Ovary (tissue), 9 donors: ENCODE data around the gene SACM1L. TPM values are rescaled to one million over a fixed set of nuclear protein-coding genes. Genes with fewer than 3 reads are reported as not detected.

ENCODE experiments used
- DNase-seq, 5 donors: peaks; one replicate each; pipeline ENCODE4 v3.0.0-alpha.2; 2019 to 2020
- H3K27ac ChIP-seq, 2 donors: fragments of 200-600 bp; one replicate each; pipeline versions ENCODE4 v1.5.1 to v1.8.0; 2019 to 2022
- H3K27me3 ChIP-seq: fragments of 200-600 bp; one replicate; pipeline ENCODE4 v1.8.0; 2022
- H3K36me3 ChIP-seq: fragments of 200-600 bp; sonication (generic); one replicate; pipeline ENCODE4 v1.5.1; 2019
- H3K4me1 ChIP-seq: one replicate; pipeline ENCODE4 v1.8.1; 2013; ENCODE audit warnings: mild to moderate bottlenecking, moderate library complexity; ENCODE audit not compliant: insufficient read depth
- H3K4me3 ChIP-seq: fragments of 200-600 bp; sonication (generic); one replicate; pipeline ENCODE4 v1.5.1; 2017
- H3K9me3 ChIP-seq, 2 donors: fragments of 200-600 bp in 1 of 2; sonication (generic) in 1 of 2; one replicate each; pipeline versions ENCODE4 v1.5.1 to v1.8.1; 2013 to 2019; ENCODE audit warnings: mild to moderate bottlenecking in 1 of 2, moderate library complexity in 1 of 2
- CTCF ChIP-seq, 3 donors: fragments of 450-650 bp in 2 of 3; fragments of 200-600 bp in 1 of 3; IDR thresholded peaks; one replicate each; pipeline versions ENCODE4 v1.5.1 to v1.8.0; 2016 to 2022; ENCODE audit warnings: antibody characterized with exemption in 3 of 3, mild to moderate bottlenecking in 1 of 3
- EP300 ChIP-seq: sonication (generic); formaldehyde crosslinking; IDR thresholded peaks from one replicate; pipeline ENCODE4 v1.6.1; 2017; ENCODE audit warnings: antibody characterized with exemption
- POLR2A ChIP-seq: fragments of 450-650 bp; IDR thresholded peaks from one replicate; pipeline ENCODE4 v1.6.1; 2017; ENCODE audit warnings: antibody characterized with exemption, mild to moderate bottlenecking, moderate library complexity
- WGBS, 3 donors: extraction: QIAGEN DNeasy Blood & Tissue Kit in 1 of 3; methylation state at CpG; one replicate each; pipeline versions ENCODE4 v1.1.5 to v1.1.7; 2013 to 2017; 5-methylcytosine and 5-hydroxymethylcytosine counted together
- intact Hi-C, 4 donors: fragments of 100-400 bp; cut with DNase I; formaldehyde crosslinking; loops; one replicate each; pipeline versions ENCODE4 v1.11.0 to v1.15.1; 2022 to 2023
- polyA plus RNA-seq, 2 donors: library from polyadenylated mRNA; stranded (reverse); fragments of 200-250 nt in 1 of 2; fragments of 350-450 nt in 1 of 2; fragmentation: Illumina TruSeq in 1 of 2; extraction: RNeasy Lipid Tissue Mini Kit (QIAGEN cat#74804) in 1 of 2; gene quantifications; one replicate each; pipeline ENCODE4 v1.2.3, GENCODE V29; 2013 to 2014
- total RNA-seq, 7 donors: library from RNA; depleted of rRNA in 2 of 7; stranded (reverse); fragments of >200 nt in 2 of 7; fragmentation: NEBNext Ultra II Directional in 3 of 7; extraction: Animal tissue kit (Norgen Biotek cat#: 25700) in 3 of 7; gene quantifications; one replicate each; pipeline versions ENCODE4 v1.1.0 to v1.2.4, GENCODE V29; 2016 to 2023
- donor health status: DM: no; HTN: no; CAD: no; lungs with moderate emphysema.
- donor health status: DM: no; HTN: no; CAD: no.
- donor health status: Bipolar disorder and iron deficiency.
- donor health status: DM: yes; HTN: yes; CAD: no.
- donor health status: DM: no; HTN: no; CAD: no.
- donor health status: DM: yes; HTN: yes; CAD: no.

The SACM1L gene
- total and polyA plus RNA-seq, 9 donors, result 19.0 to 47.3 (median 32.1) TPM

- no peaks in the 10 kb centered on the region for H3K27me3 ChIP-seq
- no peaks in the 10 kb centered on the region for H3K9me3 ChIP-seq
- DNase-seq, result no peak
- WGBS, 3 donors, result 68 to 90% (median 79%) methylated on average over 4 of the region's 4 CpGs
- intact Hi-C loops, result no loop called here
- TF ChIP-seq EP300 (no peak), POLR2A (no peak), CTCF (IDR thresholded peaks at IDR 0.05) (no peak)
- H3K36me3 ChIP-seq, result no peaks in the 10 kb centered on the region
- no peak overlapping the region for H3K4me3 ChIP-seq
- H3K27ac ChIP-seq, result no peak overlapping the region
- no peaks in the 10 kb centered on the region for H3K4me1 ChIP-seq
Measured at GRCh38 chr3:45786801-45787495, 97.8 kb downstream of the SACM1L start.

GRCh38 chr3:45787551-45787950, 98.4 kb downstream of the SACM1L start:
- H3K9me3 ChIP-seq, result no peaks in the 10 kb centered on the region
- H3K36me3 ChIP-seq, result no peaks in the 10 kb centered on the region
- DNase-seq, result no peak
- H3K4me3 ChIP-seq, result no peak overlapping the region
- H3K27ac ChIP-seq, result no peak overlapping the region
- intact Hi-C loops, result no loop called here
- no peaks in the 10 kb centered on the region for H3K27me3 ChIP-seq
- TF ChIP-seq EP300 (no peak), CTCF (IDR thresholded peaks at IDR 0.05) (no peak), POLR2A (no peak)
- H3K4me1 ChIP-seq, result no peaks in the 10 kb centered on the region
- WGBS, 3 donors, result 95 to 100% (median 98%) methylated on average over 2 of the region's 2 CpGs

- Histone ChIP-seq H3K9me3 (no peaks in the 10 kb centered on the region), H3K27me3 (no peaks in the 10 kb centered on the region), H3K4me3 (no peak overlapping the region), H3K36me3 (no peaks in the 10 kb centered on the region), H3K4me1 (no peaks in the 10 kb centered on the region), H3K27ac (no peak overlapping the region)
- no peak for TF ChIP-seq CTCF (IDR thresholded peaks at IDR 0.05)
- no peak for TF ChIP-seq POLR2A
- TF ChIP-seq EP300, result no peak
- intact Hi-C loops, result no loop called here
- 77 to 85% (median 84%) methylated on average over 4 of the region's 4 CpGs for WGBS, 3 donors
- DNase-seq, result no peak
Measured at GRCh38 chr3:45789235-45789812, 100.1 kb downstream of the SACM1L start.

- Histone ChIP-seq H3K36me3 (no peaks in the 10 kb centered on the region), H3K27me3 (no peaks in the 10 kb centered on the region), H3K27ac (no peak overlapping the region), H3K4me3 (no peak overlapping the region), H3K9me3 (no peaks in the 10 kb centered on the region), H3K4me1 (no peaks in the 10 kb centered on the region)
- TF ChIP-seq EP300, result no peak
- no peak for TF ChIP-seq CTCF (IDR thresholded peaks at IDR 0.05)
- no peak for TF ChIP-seq POLR2A
- DNase-seq, result no peak
- 68 to 87% (median 79%) methylated on average over 2 of the region's 2 CpGs for WGBS, 3 donors
- intact Hi-C loops, result no loop called here
Measured at GRCh38 chr3:45790596-45790995, 101.4 kb downstream of the SACM1L start.
